Right renal pelvis (tissue), 4 donors: ENCODE measurements around the gene GSTA2. TPM values are rescaled to one million over a fixed set of nuclear protein-coding genes. Genes with fewer than 3 reads are reported as not detected.
"Not testable (repeated sequence)": the region's sequence is repeated elsewhere in the genome, so short reads cannot be mapped to it uniquely, and the experiment has no call there.

Experiments used
- DNase-seq, 4 donors: peaks; one replicate each; pipeline ENCODE4 v3.0.0-alpha.2; 2013; ENCODE audit warnings: low read depth in 4 of 4, low spot score in 3 of 4, missing footprints in 1 of 4
- polyA plus RNA-seq, 4 donors: library from polyadenylated mRNA; unstranded; fragments of 120-200 nt; gene quantifications; one replicate each; pipeline ENCODE4 v1.2.1, GENCODE V29; 2013; ENCODE audit not compliant: insufficient read length in 4 of 4

The GSTA2 gene
- polyA plus RNA-seq, 4 donors, result 0.28 to 0.61 TPM; not detected in 2

DNA sequence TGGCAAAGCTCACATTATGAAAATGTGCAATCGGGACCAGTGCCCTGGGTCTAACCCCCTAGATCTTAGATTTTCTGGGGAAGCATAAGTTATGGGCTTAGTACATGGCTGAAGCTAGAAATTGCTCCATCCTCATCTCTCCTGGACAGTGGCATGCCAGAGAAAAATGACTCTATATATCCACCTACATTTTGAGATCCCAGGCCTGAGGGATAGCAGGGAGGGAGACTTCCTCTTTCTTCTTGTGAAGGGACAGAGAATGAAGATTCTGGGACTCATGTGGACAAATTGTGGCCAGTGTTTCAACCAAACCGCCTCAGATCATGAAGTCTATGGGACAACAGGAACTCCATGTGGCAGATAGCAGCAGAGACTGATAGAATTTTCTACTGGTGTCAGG lies 35.4 kb downstream of the GSTA2 start:
- DNase-seq, result no peak

GRCh38 chr6:52726741-52727535 lies 36.3 kb downstream of the GSTA2 start:
- DNase-seq, result no peak

GRCh38 chr6:52726193-52726542 lies 37.1 kb downstream of the GSTA2 start:
- no peak for DNase-seq

DNA sequence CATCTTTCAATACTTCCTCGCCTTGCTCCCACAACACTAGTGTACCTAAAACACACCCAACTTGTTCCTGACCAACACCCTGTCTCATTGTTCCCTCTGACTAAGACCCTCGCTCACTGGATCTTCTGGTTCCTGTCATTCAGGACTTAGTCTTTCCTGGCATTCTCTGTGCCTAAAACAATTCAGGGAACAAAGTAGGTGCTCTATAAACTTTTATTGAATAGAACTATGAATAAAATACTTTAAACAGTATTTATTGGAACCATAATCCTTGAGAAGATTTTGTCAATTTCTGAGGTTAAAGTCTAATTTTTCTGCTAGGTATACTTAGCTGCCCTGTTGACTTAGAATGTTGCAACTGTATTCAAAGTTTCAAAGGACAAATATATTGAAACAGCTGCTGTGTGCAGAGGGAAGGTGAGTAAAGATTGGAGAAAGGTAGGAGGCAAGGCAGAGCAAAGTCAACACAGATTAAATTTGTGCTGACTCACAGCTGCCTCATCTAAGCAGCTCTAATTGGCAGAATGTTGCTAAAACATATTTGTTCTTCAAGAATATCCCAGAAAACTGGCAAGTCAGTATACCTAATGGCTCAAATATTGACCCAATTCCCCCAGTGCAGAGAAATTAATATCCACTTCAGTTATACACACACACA lies 37.6 kb downstream of the GSTA2 start:
- DNase-seq, result no peak

GRCh38 chr6:52725143-52725534 lies 38.1 kb downstream of the GSTA2 start:
- no peak for DNase-seq

DNA sequence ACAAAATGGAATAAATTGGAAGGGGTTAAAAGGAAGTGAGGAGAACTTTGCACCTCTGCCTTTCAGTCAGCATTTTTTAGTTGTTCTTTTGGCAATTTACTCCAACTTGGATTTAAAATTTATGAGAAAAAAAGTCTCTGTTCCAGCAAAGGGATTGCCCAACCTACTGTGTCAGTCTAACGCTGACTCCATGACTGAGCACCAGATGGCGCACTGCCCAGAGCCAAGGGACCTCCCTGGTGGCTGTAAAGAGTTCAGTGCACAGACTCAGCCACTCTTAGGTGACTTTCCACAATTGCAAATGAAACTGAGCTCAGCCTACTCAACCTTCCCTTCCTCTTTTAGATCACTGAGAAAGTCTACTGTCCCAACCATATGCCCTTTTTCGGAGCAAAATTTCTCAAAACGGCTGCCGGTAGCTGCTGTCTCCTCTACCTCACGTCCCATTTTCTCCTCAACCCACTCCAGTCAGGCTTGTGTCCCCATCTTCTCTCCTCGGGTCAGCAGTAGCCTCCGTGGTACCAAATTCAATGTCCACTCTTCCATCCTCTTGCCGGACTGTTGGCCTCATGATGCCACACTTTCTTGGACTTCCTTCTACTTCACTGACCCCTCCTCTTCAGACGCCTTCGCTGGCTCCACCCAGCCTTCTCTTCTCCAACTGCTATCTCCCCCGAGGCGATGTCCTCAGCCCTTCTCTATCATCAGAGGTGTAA lies 38.7 kb downstream of the GSTA2 start:
- peak; percentile 16 to 29 (median 25) for DNase-seq

DNA sequence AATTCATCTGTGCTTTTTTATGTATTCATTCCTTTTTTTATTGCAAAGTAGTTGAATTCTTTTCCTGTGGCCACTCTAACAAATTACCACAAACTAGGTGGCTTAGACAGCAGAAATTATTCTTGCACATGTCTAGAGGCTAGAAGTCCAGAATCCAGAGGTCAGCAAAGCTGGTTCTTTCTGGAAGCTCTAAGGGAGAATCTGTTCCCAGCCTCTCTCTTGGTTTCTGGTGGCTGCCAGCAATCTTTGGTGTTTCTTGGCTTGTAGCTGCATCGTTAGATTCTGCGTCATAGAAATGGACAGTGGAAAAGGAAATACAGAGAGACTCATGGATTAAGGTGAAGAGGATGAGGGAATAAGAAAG lies 39.3 kb downstream of the GSTA2 start:
- DNase-seq, result no peak

- no peak for DNase-seq
Measured at GRCh38 chr6:52720321-52720720, 43.0 kb downstream of the GSTA2 start.

DNA sequence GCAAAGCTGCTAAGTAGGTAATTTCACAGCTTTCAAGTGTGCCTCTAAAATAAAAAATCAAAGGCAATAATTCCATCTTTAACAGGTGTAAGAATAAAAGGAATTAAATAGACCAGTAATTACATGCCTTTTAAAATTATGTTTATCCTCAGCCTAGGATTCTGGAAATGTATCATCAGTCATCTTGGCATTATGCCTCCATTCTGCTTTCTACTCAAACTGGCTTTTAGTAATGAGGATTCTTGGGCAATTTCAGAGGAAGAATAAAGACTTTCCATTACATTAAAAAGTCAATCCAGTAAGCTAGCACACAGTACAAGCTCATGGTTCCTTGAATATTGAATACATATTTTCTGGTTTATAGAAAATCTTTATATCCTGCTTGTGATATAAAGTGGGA lies 44.7 kb downstream of the GSTA2 start:
- no peak for DNase-seq

DNA sequence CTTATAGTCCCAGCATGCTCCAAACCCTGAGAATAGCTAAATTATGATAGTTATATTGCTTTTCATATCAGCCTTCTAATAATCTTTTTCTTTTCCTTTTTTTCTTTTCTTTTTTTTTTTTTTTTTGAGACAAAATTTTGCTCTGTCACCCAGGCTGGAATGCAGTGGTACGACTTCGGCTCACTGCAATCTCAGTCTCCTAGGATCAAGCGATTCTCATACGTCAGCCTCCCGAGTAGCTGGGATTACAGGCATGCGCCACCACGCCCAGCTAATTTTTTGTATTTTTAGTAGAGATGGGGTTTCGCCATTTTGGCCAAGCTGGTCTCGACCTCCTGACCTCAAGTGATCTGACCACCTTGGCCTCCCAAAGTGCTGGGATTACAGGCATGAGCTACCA lies 48.5 kb downstream of the GSTA2 start:
- DNase-seq, result not testable (repeated sequence)

DNA sequence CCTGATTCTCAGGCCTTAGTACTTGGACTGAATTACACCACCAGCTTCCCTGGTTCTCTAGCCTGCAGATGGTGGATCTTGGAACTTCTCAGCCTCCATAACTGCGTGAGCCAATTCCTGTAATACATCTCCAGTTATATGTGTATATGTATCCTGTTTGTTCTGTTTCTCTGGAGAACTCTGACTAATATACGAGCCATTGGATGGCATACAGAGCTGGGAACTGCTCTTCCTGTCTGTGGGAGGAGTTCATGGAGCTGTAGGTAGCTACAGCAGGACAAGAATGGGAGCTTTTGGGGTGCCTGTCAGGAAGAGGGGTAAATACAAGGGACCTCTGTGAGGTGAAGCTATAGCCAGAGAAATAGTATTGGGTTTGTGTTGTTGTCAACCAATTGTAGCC lies 51.1 kb downstream of the GSTA2 start:
- DNase-seq, result no peak

- no peak for DNase-seq
Measured at GRCh38 chr6:52707963-52708680, 55.2 kb downstream of the GSTA2 start.

DNA sequence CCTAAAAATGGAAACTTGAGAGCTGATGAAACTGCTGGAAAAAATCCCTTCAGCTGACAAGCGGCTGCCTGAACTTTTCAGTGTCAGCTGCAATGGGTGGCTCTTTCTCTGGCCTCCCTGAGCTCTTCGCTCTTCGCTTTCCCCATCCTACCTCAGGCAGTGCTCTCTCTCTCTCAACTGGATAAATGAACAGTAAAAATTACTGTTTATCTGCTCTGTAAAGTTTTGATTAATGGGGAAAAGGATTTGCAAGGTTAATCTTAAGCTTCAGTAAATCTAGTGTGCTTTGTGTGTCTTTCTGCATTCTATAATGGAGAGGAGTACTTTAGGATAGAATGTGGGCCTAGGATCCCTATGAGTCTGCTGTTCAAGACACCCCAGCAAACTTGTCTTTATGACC lies 57.3 kb downstream of the GSTA2 start:
- DNase-seq, result no peak

DNA sequence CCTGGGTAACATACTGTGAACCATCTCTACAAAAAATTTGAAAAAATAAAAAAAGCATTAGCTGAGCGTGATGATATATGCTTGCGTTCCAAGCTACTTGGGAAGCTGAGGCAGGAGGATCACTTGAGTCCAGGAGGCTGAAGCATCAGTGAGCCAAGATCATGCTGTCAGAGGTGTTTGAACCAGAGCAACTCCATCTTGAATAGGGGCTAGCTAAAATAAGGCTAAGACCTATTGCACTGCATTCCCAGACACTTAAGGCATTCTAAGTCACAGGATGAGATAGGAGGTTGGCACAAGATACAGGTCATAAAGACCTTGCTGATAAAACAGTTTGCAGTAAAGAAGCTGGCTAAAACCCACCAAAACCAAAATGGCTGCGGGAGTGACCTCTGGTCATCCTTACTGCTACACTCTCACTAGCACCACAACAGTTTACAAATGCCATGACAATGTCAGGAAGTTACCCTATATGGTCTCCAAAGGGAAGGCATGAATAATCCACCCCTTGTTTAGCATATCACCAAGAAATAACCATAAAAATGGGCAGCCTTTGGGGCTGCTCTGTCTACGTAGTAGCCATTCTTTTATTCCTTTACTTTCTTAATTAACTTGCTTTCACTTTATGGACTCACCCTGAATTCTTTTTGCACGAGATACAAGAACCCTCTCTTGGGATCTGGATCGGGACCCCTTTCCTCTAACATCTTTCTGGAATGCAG lies 58.3 kb downstream of the GSTA2 start:
- not testable (repeated sequence) for DNase-seq

DNA sequence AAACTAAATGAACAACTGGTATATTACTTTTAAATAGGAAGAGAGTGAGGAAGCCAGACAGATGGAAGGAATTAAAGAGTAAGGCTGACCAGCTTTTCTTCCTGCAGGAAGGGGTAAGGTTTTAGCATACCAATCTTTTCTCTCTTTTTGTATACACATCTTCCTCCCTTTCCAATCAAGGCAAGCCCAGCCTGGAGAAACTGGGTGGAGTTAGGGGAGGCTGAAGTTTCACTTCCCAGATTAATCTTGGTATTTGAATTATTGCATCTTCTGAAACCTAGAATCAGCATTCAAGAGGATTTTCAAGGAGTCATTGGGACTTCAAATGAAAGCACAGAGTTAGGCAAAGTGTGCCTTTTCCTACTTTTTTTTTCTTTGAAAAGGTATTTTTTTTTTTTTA lies 59.2 kb downstream of the GSTA2 start:
- DNase-seq, result no peak

Other genes starting within 250 kb of the GSTA2 start
- 10 to 100 TPM; 45.8 to 52.9 (median 48.1) TPM for gene TRAM2, start 186.4 kb downstream of the GSTA2 start, polyA plus RNA-seq
- gene TMEM14A, start 92.4 kb downstream of the GSTA2 start, polyA plus RNA-seq, result 10 to 100 TPM; 51.2 to 56.4 (median 55.9) TPM
- gene GSTA1, start 40.3 kb upstream of the GSTA2 start, polyA plus RNA-seq, result 1 to 10 TPM; 1.1 to 2.4 (median 1.9) TPM
- not detected for gene GSTA5, start 77.3 kb upstream of the GSTA2 start, polyA plus RNA-seq
- under 1 TPM; 0.27 to 0.56 (median 0.45) TPM for gene GSTA3, start 146.2 kb upstream of the GSTA2 start, polyA plus RNA-seq
- 100 to 1,000 TPM; 103 to 130 (median 129) TPM for gene GSTA4, start 231.8 kb upstream of the GSTA2 start, polyA plus RNA-seq